Measurements from ENCODE around the gene THSD4.

THSD4 gene

GRCh38 chr15:71244250-71244649 lies 129.0 kb downstream of the THSD4 start:
- H3K4me1 ChIP-seq (ENCODE audit: control extremely low read depth in 1 of 4, control insufficient read depth in 4 of 4, insufficient read depth in 4 of 4, low read length in 3 of 4): no peaks in the 10 kb centered on the region
- 100% methylated on average over 1 of the region's 2 CpGs for WGBS (ENCODE audit: insufficient coverage)
- no peak overlapping the region for H3K27ac ChIP-seq (ENCODE audit: insufficient read depth in 1 of 2, low read depth in 1 of 2, low read length in 2 of 2, poor library complexity in 1 of 2, severe bottlenecking in 2 of 2)
- H3K36me3 ChIP-seq (ENCODE audit: control insufficient read depth in 4 of 4, insufficient read depth in 4 of 4, low read length in 3 of 4): no peaks in the 10 kb centered on the region
- no peak for DNase-seq
- H3K9me3 ChIP-seq (ENCODE audit: control extremely low read depth in 1 of 5, control insufficient read depth in 4 of 5, insufficient read depth in 2 of 5, low read depth in 1 of 5, low read length in 4 of 5): no peaks in the 10 kb centered on the region
- peaks cover 0 to 4% (median 0%) of the 10 kb centered on the region in 5 experiments for H3K27me3 ChIP-seq (replicated peaks in 2 of 5; ENCODE audit: control insufficient read depth in 4 of 5, insufficient read depth in 5 of 5, low read length in 4 of 5)
- ChIA-PET CTCF (no interaction called here), POLR2A (no interaction called here)
- H3K4me3 ChIP-seq (ENCODE audit: control insufficient read depth in 1 of 7, extremely low read depth in 1 of 7, insufficient read depth in 4 of 7, low read depth in 2 of 7, low read length in 6 of 7): no peak overlapping the region

- Histone ChIP-seq H3K27me3 (replicated peaks in 2 of 5; ENCODE audit: control insufficient read depth in 4 of 5, insufficient read depth in 5 of 5, low read length in 4 of 5) (peaks cover 0 to 4% (median 0%) of the 10 kb centered on the region in 5 experiments), H3K27ac (ENCODE audit: insufficient read depth in 1 of 2, low read depth in 1 of 2, low read length in 2 of 2, poor library complexity in 1 of 2, severe bottlenecking in 2 of 2) (no peak overlapping the region), H3K9me3 (ENCODE audit: control extremely low read depth in 1 of 5, control insufficient read depth in 4 of 5, insufficient read depth in 2 of 5, low read depth in 1 of 5, low read length in 4 of 5) (no peaks in the 10 kb centered on the region), H3K4me1 (ENCODE audit: control extremely low read depth in 1 of 4, control insufficient read depth in 4 of 4, insufficient read depth in 4 of 4, low read length in 3 of 4) (no peaks in the 10 kb centered on the region), H3K4me3 (ENCODE audit: control insufficient read depth in 1 of 7, extremely low read depth in 1 of 7, insufficient read depth in 4 of 7, low read depth in 2 of 7, low read length in 6 of 7) (no peak overlapping the region), H3K36me3 (ENCODE audit: control insufficient read depth in 4 of 4, insufficient read depth in 4 of 4, low read length in 3 of 4) (no peaks in the 10 kb centered on the region)
- no peak for DNase-seq
- ChIA-PET POLR2A (interaction anchor here (0.6 kb wide), 1 partner anchor 299 kb away, joined by 3 read pairs; no protein-coding TSS in a partner anchor), CTCF (interaction anchor here (1.0 kb wide), 1 partner anchor 9 kb away, joined by 3 read pairs; no protein-coding TSS in a partner anchor)
- 100% methylated on average over 1 of the region's 2 CpGs for WGBS (ENCODE audit: insufficient coverage)
These were observed 130.3 kb downstream of the THSD4 start for GRCh38 chr15:71245588-71245987.

DNA sequence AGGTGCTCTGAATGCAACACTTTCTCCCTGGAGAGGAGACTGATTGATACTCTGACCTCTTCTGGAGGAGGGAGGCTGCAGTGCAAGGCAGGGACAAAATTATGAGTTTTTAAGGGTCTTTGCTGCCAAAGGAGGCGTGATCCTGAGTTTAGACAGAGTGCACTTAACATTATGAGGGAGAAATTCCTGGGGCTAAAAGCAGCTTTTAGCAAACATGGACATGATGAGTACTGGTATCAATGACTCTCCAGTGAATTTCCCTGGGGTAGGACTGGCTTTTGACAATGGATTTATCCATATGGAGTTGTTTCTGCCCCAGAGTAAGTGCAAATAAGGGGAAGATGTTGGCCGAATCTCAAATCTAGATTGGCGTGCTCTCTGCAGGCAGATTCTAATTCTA lies 133.1 kb downstream of the THSD4 start:
- ChIA-PET CTCF (no interaction called here), POLR2A (no interaction called here)
- H3K4me1 ChIP-seq (ENCODE audit: control extremely low read depth in 1 of 4, control insufficient read depth in 4 of 4, insufficient read depth in 4 of 4, low read length in 3 of 4): no peaks in the 10 kb centered on the region
- H3K27ac ChIP-seq (ENCODE audit: insufficient read depth in 1 of 2, low read depth in 1 of 2, low read length in 2 of 2, poor library complexity in 1 of 2, severe bottlenecking in 2 of 2): no peak overlapping the region
- no peak overlapping the region for H3K4me3 ChIP-seq (ENCODE audit: control insufficient read depth in 1 of 7, extremely low read depth in 1 of 7, insufficient read depth in 4 of 7, low read depth in 2 of 7, low read length in 6 of 7)
- peaks cover 0 to 4% (median 0%) of the 10 kb centered on the region in 5 experiments for H3K27me3 ChIP-seq (replicated peaks in 2 of 5; ENCODE audit: control insufficient read depth in 4 of 5, insufficient read depth in 5 of 5, low read length in 4 of 5)
- DNase-seq: no peak
- no peaks in the 10 kb centered on the region for H3K36me3 ChIP-seq (ENCODE audit: control insufficient read depth in 4 of 4, insufficient read depth in 4 of 4, low read length in 3 of 4)
- no peaks in the 10 kb centered on the region for H3K9me3 ChIP-seq (ENCODE audit: control extremely low read depth in 1 of 5, control insufficient read depth in 4 of 5, insufficient read depth in 2 of 5, low read depth in 1 of 5, low read length in 4 of 5)
- 93% methylated on average over 3 of the region's 3 CpGs for WGBS (ENCODE audit: insufficient coverage)

- peaks cover 0 to 4% (median 3%) of the 10 kb centered on the region in 5 experiments for H3K27me3 ChIP-seq (replicated peaks in 2 of 5; ENCODE audit: control insufficient read depth in 4 of 5, insufficient read depth in 5 of 5, low read length in 4 of 5)
- ChIA-PET POLR2A (no interaction called here), CTCF (no interaction called here)
- H3K9me3 ChIP-seq (ENCODE audit: control extremely low read depth in 1 of 5, control insufficient read depth in 4 of 5, insufficient read depth in 2 of 5, low read depth in 1 of 5, low read length in 4 of 5): no peaks in the 10 kb centered on the region
- WGBS (ENCODE audit: insufficient coverage): 100% methylated on average over 2 of the region's 4 CpGs
- no peaks in the 10 kb centered on the region for H3K4me1 ChIP-seq (ENCODE audit: control extremely low read depth in 1 of 4, control insufficient read depth in 4 of 4, insufficient read depth in 4 of 4, low read length in 3 of 4)
- H3K4me3 ChIP-seq (ENCODE audit: control insufficient read depth in 1 of 7, extremely low read depth in 1 of 7, insufficient read depth in 4 of 7, low read depth in 2 of 7, low read length in 6 of 7): no peak overlapping the region
- DNase-seq: no peak
- H3K36me3 ChIP-seq (ENCODE audit: control insufficient read depth in 4 of 4, insufficient read depth in 4 of 4, low read length in 3 of 4): no peaks in the 10 kb centered on the region
- no peak overlapping the region for H3K27ac ChIP-seq (ENCODE audit: insufficient read depth in 1 of 2, low read depth in 1 of 2, low read length in 2 of 2, poor library complexity in 1 of 2, severe bottlenecking in 2 of 2)
These were observed 134.7 kb downstream of the THSD4 start for GRCh38 chr15:71249986-71250385.

GRCh38 chr15:71250936-71251583 lies 135.8 kb downstream of the THSD4 start:
- Histone ChIP-seq H3K4me3 (ENCODE audit: control insufficient read depth in 1 of 7, extremely low read depth in 1 of 7, insufficient read depth in 4 of 7, low read depth in 2 of 7, low read length in 6 of 7) (no peak overlapping the region), H3K27ac (ENCODE audit: insufficient read depth in 1 of 2, low read depth in 1 of 2, low read length in 2 of 2, poor library complexity in 1 of 2, severe bottlenecking in 2 of 2) (no peak overlapping the region), H3K27me3 (replicated peaks in 2 of 5; ENCODE audit: control insufficient read depth in 4 of 5, insufficient read depth in 5 of 5, low read length in 4 of 5) (peaks cover 0 to 4% (median 3%) of the 10 kb centered on the region in 5 experiments), H3K4me1 (ENCODE audit: control extremely low read depth in 1 of 4, control insufficient read depth in 4 of 4, insufficient read depth in 4 of 4, low read length in 3 of 4) (no peaks in the 10 kb centered on the region), H3K9me3 (ENCODE audit: control extremely low read depth in 1 of 5, control insufficient read depth in 4 of 5, insufficient read depth in 2 of 5, low read depth in 1 of 5, low read length in 4 of 5) (no peaks in the 10 kb centered on the region), H3K36me3 (ENCODE audit: control insufficient read depth in 4 of 4, insufficient read depth in 4 of 4, low read length in 3 of 4) (no peaks in the 10 kb centered on the region)
- DNase-seq: no peak
- 100% methylated on average over 1 of the region's 2 CpGs for whole genome bisulfite sequencing (ENCODE audit: insufficient coverage)
- ChIA-PET CTCF (no interaction called here), POLR2A (no interaction called here)

DNA sequence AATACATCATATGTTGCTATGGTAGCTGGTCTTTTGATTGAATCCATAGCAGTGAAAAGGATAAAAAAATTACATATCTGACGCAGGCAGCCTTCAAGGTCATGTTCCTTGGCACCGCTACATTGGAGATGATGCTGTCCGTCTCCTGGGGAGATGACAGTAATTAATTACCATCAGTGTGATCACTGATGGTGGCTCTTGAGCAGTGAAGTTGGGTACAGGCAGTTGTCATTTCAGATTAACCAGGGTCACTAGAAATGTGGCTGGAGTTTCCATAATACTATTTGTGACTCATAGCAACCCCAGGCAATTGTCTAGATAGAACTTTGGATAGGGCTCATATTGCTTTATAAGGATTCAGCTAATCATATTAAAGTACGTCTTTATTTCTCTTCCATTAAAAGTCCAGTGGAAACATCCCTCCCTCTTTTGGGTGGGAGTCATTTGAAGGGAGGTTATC lies 136.3 kb downstream of the THSD4 start:
- no peak overlapping the region for H3K27ac ChIP-seq (ENCODE audit: insufficient read depth in 1 of 2, low read depth in 1 of 2, low read length in 2 of 2, poor library complexity in 1 of 2, severe bottlenecking in 2 of 2)
- H3K9me3 ChIP-seq (ENCODE audit: control extremely low read depth in 1 of 5, control insufficient read depth in 4 of 5, insufficient read depth in 2 of 5, low read depth in 1 of 5, low read length in 4 of 5): no peaks in the 10 kb centered on the region
- H3K27me3 ChIP-seq (replicated peaks in 2 of 5; ENCODE audit: control insufficient read depth in 4 of 5, insufficient read depth in 5 of 5, low read length in 4 of 5): peaks cover 0 to 4% (median 3%) of the 10 kb centered on the region in 5 experiments
- no peaks in the 10 kb centered on the region for H3K4me1 ChIP-seq (ENCODE audit: control extremely low read depth in 1 of 4, control insufficient read depth in 4 of 4, insufficient read depth in 4 of 4, low read length in 3 of 4)
- H3K4me3 ChIP-seq (ENCODE audit: control insufficient read depth in 1 of 7, extremely low read depth in 1 of 7, insufficient read depth in 4 of 7, low read depth in 2 of 7, low read length in 6 of 7): no peak overlapping the region
- no peaks in the 10 kb centered on the region for H3K36me3 ChIP-seq (ENCODE audit: control insufficient read depth in 4 of 4, insufficient read depth in 4 of 4, low read length in 3 of 4)
- DNase-seq: no peak
- ChIA-PET CTCF (no interaction called here), POLR2A (no interaction called here)
- WGBS (ENCODE audit: insufficient coverage): 100% methylated on average over 4 of the region's 4 CpGs

DNA sequence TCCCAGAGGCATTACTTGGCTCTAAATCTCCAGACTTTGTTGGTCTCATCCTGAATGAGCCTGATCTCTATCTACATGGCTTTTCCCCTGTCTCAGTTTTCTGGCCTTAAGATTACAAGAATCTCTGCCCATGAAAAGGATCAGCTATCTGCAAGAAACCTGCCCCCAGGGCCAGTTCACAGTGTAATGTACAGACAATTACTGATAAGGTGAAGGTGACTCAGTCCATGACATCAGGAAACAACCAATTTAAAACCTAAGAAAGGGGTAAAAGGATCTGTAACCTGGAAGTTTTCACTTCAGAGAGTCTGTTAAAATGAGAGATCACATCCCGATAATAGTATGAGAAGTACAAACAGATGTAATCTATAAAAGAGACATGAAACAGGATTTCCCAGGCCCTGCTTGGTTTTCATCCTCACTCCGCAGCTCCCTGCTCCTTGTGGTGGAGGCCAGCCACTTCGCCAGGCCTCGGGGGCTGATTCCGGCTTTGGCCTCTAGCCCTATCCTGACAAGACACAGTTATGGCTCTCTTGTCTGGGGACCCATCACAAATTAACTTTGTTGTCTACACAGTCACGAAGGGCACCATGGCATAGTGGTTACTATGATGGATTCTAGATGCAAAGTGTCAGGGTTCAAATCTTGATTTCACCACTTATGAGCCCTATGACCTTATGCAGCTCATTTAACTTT lies 136.9 kb downstream of the THSD4 start:
- ChIA-PET POLR2A (no interaction called here), CTCF (no interaction called here)
- no peak overlapping the region for H3K27ac ChIP-seq (ENCODE audit: insufficient read depth in 1 of 2, low read depth in 1 of 2, low read length in 2 of 2, poor library complexity in 1 of 2, severe bottlenecking in 2 of 2)
- no peaks in the 10 kb centered on the region for H3K4me1 ChIP-seq (ENCODE audit: control extremely low read depth in 1 of 4, control insufficient read depth in 4 of 4, insufficient read depth in 4 of 4, low read length in 3 of 4)
- WGBS (ENCODE audit: insufficient coverage): 80% methylated on average over 1 of the region's 6 CpGs
- no peak for DNase-seq
- no peak overlapping the region for H3K4me3 ChIP-seq (ENCODE audit: control insufficient read depth in 1 of 7, extremely low read depth in 1 of 7, insufficient read depth in 4 of 7, low read depth in 2 of 7, low read length in 6 of 7)
- H3K9me3 ChIP-seq (ENCODE audit: control extremely low read depth in 1 of 5, control insufficient read depth in 4 of 5, insufficient read depth in 2 of 5, low read depth in 1 of 5, low read length in 4 of 5): no peaks in the 10 kb centered on the region
- no peaks in the 10 kb centered on the region for H3K36me3 ChIP-seq (ENCODE audit: control insufficient read depth in 4 of 4, insufficient read depth in 4 of 4, low read length in 3 of 4)
- peaks cover 0 to 4% (median 3%) of the 10 kb centered on the region in 5 experiments for H3K27me3 ChIP-seq (replicated peaks in 2 of 5; ENCODE audit: control insufficient read depth in 4 of 5, insufficient read depth in 5 of 5, low read length in 4 of 5)
